BJ (cell line): Measurements from ENCODE around the gene ATP8A2. TPM values are rescaled to one million over a fixed set of nuclear protein-coding genes. Genes with fewer than 3 reads are reported as not detected.

ENCODE experiments used
- CTCF ChIA-PET: fragments of 350-600 bp; formaldehyde crosslinking; extraction: SDS; loops from one replicate; lab custom pipeline; 2021; ENCODE audit warnings: antibody characterized with exemption, inconsistent platforms; lab: Yijun Ruan, JAX
- POLR2A ChIA-PET: fragments of 300-600 bp; sonication (Branson Sonifier 250); formaldehyde crosslinking; extraction: SDS; loops from one replicate; lab custom pipeline; 2021; ENCODE audit warnings: antibody characterized with exemption; lab: Charles Lee
- DNase-seq: peaks from one replicate; pipeline ENCODE4 v3.0.0-alpha.2; 2011; ENCODE audit warnings: low read depth
- H3K27me3 ChIP-seq: 2 replicates; pipeline ENCODE4 v1.6.0; 2011; ENCODE audit warnings: low read length; ENCODE audit not compliant: control insufficient read depth, insufficient read depth
- H3K36me3 ChIP-seq: 2 replicates; pipeline ENCODE4 v1.5.1; 2011; ENCODE audit warnings: low read length; ENCODE audit not compliant: control insufficient read depth, insufficient read depth
- H3K4me3 ChIP-seq: 2 replicates; pipeline ENCODE4 v1.5.1; 2011; ENCODE audit warnings: low read depth, mild to moderate bottlenecking, control low read depth, low read length
- polyA plus RNA-seq: library from polyadenylated mRNA; depleted of rRNA; stranded (reverse); fragments of >200 nt; gene quantifications from 2 replicates; pipeline ENCODE4 v1.2.3, GENCODE V29; 2011
- TF ChIP-seq, protein P1 (sequence below): IDR thresholded peaks from 2 replicates; pipeline ENCODE4 v1.5.1; 2011; ENCODE audit warnings: low read depth, mild to moderate bottlenecking, control low read depth, inconsistent platforms, low read length, moderate library complexity; ENCODE audit not compliant: insufficient read depth

Gene ATP8A2
- polyA plus RNA-seq, 1 experiment: 0.02 TPM

DNA sequence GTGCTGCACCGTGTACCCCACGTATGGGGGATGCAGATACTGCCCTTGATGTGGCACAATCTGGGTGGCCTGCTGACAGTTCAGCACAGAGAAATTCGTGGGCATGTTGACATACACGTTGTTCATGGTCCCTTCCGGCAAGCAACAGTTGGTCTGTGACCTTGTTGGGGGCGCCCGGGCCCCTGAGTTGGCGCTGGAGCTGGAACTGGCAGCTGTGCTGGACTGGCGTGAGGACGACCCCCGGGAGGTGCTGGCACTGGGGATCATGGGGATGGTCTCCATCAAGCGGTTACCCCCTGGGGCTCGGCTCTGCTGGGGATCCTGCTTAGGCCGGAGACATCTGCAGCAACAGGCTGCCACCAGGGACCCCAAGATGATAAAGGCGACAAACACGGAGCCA is 674.9 kb downstream of the ATP8A2 start:
- CTCF ChIA-PET: no interaction called here

GRCh38 chr13:26047040-26047439 is 675.3 kb downstream of the ATP8A2 start:
- TF ChIP-seq, protein P1, sequence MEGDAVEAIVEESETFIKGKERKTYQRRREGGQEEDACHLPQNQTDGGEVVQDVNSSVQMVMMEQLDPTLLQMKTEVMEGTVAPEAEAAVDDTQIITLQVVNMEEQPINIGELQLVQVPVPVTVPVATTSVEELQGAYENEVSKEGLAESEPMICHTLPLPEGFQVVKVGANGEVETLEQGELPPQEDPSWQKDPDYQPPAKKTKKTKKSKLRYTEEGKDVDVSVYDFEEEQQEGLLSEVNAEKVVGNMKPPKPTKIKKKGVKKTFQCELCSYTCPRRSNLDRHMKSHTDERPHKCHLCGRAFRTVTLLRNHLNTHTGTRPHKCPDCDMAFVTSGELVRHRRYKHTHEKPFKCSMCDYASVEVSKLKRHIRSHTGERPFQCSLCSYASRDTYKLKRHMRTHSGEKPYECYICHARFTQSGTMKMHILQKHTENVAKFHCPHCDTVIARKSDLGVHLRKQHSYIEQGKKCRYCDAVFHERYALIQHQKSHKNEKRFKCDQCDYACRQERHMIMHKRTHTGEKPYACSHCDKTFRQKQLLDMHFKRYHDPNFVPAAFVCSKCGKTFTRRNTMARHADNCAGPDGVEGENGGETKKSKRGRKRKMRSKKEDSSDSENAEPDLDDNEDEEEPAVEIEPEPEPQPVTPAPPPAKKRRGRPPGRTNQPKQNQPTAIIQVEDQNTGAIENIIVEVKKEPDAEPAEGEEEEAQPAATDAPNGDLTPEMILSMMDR: no peak
- H3K27me3 ChIP-seq: peaks cover 20% of the 10 kb centered on the region
- H3K36me3 ChIP-seq: no peaks in the 10 kb centered on the region
- H3K4me3 ChIP-seq: no peak overlapping the region
- POLR2A ChIA-PET: no interaction called here
- CTCF ChIA-PET: no interaction called here
- no peak for DNase-seq

More for the DNA sequence above, 674.9 kb downstream of the ATP8A2 start:
- no peak for DNase-seq
- POLR2A ChIA-PET: no interaction called here
- H3K4me3 ChIP-seq: no peak overlapping the region
- no peaks in the 10 kb centered on the region for H3K36me3 ChIP-seq
- TF ChIP-seq, protein P1: no peak
- peaks cover 20% of the 10 kb centered on the region for H3K27me3 ChIP-seq

DNA sequence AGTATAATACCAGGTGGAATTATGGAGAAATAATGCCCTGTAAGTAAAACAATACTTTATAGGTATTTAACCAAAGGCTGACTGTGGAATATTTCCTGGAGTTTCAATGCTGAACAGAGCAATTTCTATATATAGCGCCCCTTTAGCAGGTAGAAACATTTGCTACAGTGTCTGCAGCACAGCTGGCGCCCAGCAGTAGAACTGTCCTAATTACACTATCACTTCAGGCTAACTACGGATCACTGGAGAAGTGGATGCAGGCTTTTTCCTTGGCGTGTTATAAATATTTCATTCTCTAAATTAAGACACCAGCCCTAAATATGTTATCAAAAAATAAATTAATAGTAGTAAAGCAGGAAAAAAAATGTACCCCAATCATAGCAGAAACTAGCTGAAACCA is 677.0 kb downstream of the ATP8A2 start:
- no peaks in the 10 kb centered on the region for H3K36me3 ChIP-seq
- peaks cover 25% of the 10 kb centered on the region for H3K27me3 ChIP-seq
- no peak for DNase-seq
- TF ChIP-seq, protein P1: no peak
- ChIA-PET CTCF (no interaction called here), POLR2A (no interaction called here)
- no peak overlapping the region for H3K4me3 ChIP-seq

DNA sequence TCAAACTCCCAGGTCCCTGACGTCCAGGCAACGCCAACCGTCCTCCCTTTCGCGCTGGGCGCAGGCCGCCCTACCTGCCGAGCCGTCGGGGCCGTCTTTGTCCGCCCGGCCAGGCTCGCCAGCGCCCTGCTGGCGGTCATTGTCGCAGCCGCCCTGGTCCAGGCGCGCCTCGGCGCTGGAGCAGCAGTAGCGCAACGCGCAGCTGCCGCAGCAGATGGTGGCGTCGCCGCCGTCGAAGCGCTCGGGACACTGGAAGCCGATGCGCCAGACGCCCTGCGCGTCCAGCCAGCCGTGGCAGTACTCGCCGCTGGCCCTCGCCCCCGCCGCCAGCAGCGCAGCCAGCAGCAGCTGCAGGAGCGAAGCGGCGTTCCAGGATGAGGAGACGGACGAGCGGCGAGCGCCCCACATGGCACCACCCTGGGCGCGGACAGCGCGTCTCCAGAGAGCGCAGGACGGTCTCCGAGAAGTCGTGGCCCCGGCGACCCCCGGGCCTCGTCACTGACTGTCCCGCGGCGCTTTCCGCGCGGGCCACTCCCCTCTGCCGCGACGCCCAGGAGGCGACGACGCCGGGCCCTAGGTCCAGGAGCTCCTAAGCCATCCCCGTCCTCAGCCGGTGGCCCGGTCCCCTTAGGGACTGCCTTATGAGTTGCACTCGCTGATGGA is 678.9 kb downstream of the ATP8A2 start:
- ChIA-PET CTCF (no interaction called here), POLR2A (no interaction called here)
- Histone ChIP-seq H3K27me3 (peaks cover 25% of the 10 kb centered on the region), H3K4me3 (no peak overlapping the region), H3K36me3 (no peaks in the 10 kb centered on the region)
- no peak for DNase-seq
- TF ChIP-seq, protein P1: no peak

DNA sequence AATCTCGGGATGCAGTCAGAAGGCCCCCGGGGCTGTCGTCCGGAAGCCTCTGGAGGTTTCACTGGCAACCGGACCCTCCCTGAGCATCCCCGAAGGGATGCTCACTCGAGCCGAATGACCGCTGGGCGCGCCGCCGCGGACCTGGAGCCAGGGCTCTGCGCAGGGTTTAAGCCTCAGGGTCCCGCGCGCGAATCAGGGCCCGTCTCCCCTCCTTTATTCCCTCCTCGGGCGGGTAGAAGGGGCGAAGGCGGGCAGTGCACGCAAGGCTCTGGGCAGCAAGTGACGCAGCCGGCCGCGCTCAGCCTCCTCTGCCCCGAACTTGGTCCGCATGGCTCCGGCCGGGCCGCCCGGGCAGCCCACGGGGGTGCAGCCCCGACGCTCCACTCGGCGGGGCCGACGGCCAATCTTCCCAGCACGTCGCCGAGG is 679.5 kb downstream of the ATP8A2 start:
- CTCF ChIA-PET: no interaction called here
- no peak for DNase-seq
- TF ChIP-seq, protein P1: no peak

More for the DNA sequence above, 679.5 kb downstream of the ATP8A2 start:
- POLR2A ChIA-PET: no interaction called here
- Histone ChIP-seq H3K4me3 (no peak overlapping the region; the same call in 1 of the 2 replicates), H3K27me3 (peaks cover 25% of the 10 kb centered on the region), H3K36me3 (no peaks in the 10 kb centered on the region)
